HepG2 (cell line): ENCODE data around the gene CACNA1G. TPM values are rescaled to one million over a fixed set of nuclear protein-coding genes. Genes with fewer than 3 reads are reported as not detected.

ENCODE experiments used
- CBX2 ChIP-seq, 2 experiments: fragments of 200-600 bp in 1 of 2; sonication (generic); formaldehyde crosslinking in 1 of 2; IDR thresholded peaks; 2 replicates each; pipeline versions ENCODE4 v1.7.0 to v1.8.1; 2018 to 2022; ENCODE audit warnings: low read depth in 2 of 2, low read length in 1 of 2, mild to moderate bottlenecking in 1 of 2, missing genetic modification reagents in 1 of 2
- JARID2 ChIP-seq: sonication (generic); formaldehyde crosslinking; IDR thresholded peaks from 2 replicates; pipeline ENCODE4 v1.8.1; 2023; ENCODE audit warnings: missing genetic modification reagents, inconsistent platforms; ENCODE audit not compliant: insufficient replicate concordance
- KMT2B ChIP-seq: IDR thresholded peaks from 2 replicates; pipeline ENCODE4 v1.6.1; 2016; ENCODE audit warnings: missing genetic modification reagents, missing compliant biosample characterization
- PITX1 ChIP-seq: sonication (generic); formaldehyde crosslinking; IDR thresholded peaks from 2 replicates; pipeline ENCODE4 v1.5.1; 2020; ENCODE audit warnings: mild to moderate bottlenecking, missing genetic modification reagents
- RFX5 ChIP-seq: IDR thresholded peaks from 2 replicates; pipeline ENCODE4 v1.6.1; 2011; ENCODE audit warnings: low read depth, low read length, improper control_type of control experiment
- SNRNP70 ChIP-seq: fragments of 200-400 bp; formaldehyde crosslinking; IDR thresholded peaks from 2 replicates; pipeline ENCODE4 v1.6.1; 2017; ENCODE audit warnings: mild to moderate bottlenecking, low read depth, low read length, moderate library complexity
- STAT5B ChIP-seq: sonication (generic); formaldehyde crosslinking; IDR thresholded peaks from 2 replicates; pipeline ENCODE4 v1.4.0; 2020; ENCODE audit warnings: missing genetic modification reagents
- ZNF180 ChIP-seq: sonication (generic); formaldehyde crosslinking; IDR thresholded peaks from 2 replicates; pipeline ENCODE4 v1.4.0; 2020; ENCODE audit warnings: low read depth, missing genetic modification reagents, borderline replicate concordance
- ZNF329 ChIP-seq: sonication (generic); formaldehyde crosslinking; IDR thresholded peaks from 2 replicates; pipeline ENCODE4 v1.9.0; 2021; ENCODE audit warnings: low read depth, mild to moderate bottlenecking, missing genetic modification reagents
- ZNF468 ChIP-seq: sonication (generic); formaldehyde crosslinking; IDR thresholded peaks from 2 replicates; pipeline ENCODE4 v1.8.0; 2022; ENCODE audit warnings: mild to moderate bottlenecking, moderate library complexity, missing genetic modification reagents
- polyA plus RNA-seq, 8 experiments: library from polyadenylated mRNA; depleted of rRNA in 3 of 8; stranded (reverse) in 7 of 8; unstranded in 1 of 8; fragments of >200 nt; fragmentation: Illumina TruSeq in 4 of 8; extraction: Trizol in 4 of 8; gene quantifications; 2 replicates each; pipeline versions ENCODE4 v1.2.1 to v1.2.3, GENCODE V29; 2011 to 2016; ENCODE audit warnings: low read depth in 4 of 8, missing spikeins in 1 of 8, mixed read lengths in 1 of 8; ENCODE audit not compliant: insufficient read depth in 1 of 8
- total RNA-seq, 5 experiments: library from RNA; depleted of rRNA; stranded (reverse); fragments of >200 nt; fragmentation: Illumina TruSeq; extraction: Trizol; gene quantifications; 2 replicates each; pipeline ENCODE4 v1.2.3, GENCODE V29; 2016; ENCODE audit warnings: low read depth in 1 of 5
- TF ChIP-seq, protein P1 (sequence below): sonication (generic); formaldehyde crosslinking; IDR thresholded peaks from 2 replicates; pipeline ENCODE4 v1.9.0; 2021; ENCODE audit warnings: missing genetic modification reagents, mild to moderate bottlenecking, borderline replicate concordance
- TF ChIP-seq, protein P2 (sequence below): sonication (generic); formaldehyde crosslinking; IDR thresholded peaks from 2 replicates; pipeline ENCODE4 v1.5.0; 2020; ENCODE audit warnings: mild to moderate bottlenecking, missing genetic modification reagents
- TF ChIP-seq, protein P3 (sequence below): sonication (generic); formaldehyde crosslinking; IDR thresholded peaks from 2 replicates; pipeline ENCODE4 v1.4.0; 2020; ENCODE audit warnings: missing genetic modification reagents
- TF ChIP-seq, protein P4 (sequence below): sonication (generic); formaldehyde crosslinking; IDR thresholded peaks from 2 replicates; pipeline ENCODE4 v1.4.0; 2020; ENCODE audit warnings: missing genetic modification reagents, borderline replicate concordance

Gene CACNA1G
- total and polyA plus RNA-seq, 2 of the 13 experiments (the other 11 are each of a cell fraction or from before 2014, with no cell fraction given), result 0.02 TPM; not detected in 1

DNA sequence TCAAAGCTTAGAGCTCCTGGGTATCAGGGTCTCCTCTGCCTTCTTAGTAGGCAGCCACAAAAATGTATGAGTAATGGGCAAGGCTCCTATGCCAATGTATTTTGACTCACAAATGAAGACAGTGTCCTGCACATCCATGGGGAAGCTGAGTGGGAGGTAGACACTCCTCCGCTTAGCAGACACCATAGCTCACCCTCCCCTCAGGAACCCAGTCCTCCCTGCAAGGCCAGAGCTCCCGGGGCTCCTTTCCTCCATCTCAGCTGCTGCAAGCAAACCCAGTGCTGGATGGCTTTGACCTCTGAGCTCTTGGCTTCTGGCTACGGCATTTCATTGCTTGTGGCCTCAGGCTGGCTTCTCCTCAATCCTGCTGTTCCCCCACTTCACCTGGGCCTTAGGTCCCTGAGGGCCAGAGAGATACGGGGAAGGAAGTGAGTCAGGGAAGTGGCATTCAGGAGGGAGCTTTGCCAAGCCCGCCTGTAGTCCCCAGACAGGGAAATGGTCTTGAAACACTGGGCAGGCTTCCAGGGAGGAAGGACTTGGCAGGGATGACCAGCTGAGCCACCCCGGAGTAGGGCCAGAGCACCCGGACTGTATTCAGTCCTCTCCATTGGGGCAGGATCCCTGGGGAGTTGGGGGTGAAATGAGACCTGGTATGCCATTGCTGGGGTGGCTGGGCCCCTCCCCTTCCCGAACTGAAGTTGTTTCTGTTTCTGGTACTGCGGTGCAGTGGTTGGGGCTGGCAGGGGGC lies 78.6 kb downstream of the CACNA1G start (continued):
- TF ChIP-seq, protein P1, sequence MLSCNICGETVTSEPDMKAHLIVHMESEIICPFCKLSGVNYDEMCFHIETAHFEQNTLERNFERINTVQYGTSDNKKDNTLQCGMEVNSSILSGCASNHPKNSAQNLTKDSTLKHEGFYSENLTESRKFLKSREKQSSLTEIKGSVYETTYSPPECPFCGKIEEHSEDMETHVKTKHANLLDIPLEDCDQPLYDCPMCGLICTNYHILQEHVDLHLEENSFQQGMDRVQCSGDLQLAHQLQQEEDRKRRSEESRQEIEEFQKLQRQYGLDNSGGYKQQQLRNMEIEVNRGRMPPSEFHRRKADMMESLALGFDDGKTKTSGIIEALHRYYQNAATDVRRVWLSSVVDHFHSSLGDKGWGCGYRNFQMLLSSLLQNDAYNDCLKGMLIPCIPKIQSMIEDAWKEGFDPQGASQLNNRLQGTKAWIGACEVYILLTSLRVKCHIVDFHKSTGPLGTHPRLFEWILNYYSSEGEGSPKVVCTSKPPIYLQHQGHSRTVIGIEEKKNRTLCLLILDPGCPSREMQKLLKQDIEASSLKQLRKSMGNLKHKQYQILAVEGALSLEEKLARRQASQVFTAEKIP (CRISPR knock-in tag), result no peak
- TF ChIP-seq, protein P2, sequence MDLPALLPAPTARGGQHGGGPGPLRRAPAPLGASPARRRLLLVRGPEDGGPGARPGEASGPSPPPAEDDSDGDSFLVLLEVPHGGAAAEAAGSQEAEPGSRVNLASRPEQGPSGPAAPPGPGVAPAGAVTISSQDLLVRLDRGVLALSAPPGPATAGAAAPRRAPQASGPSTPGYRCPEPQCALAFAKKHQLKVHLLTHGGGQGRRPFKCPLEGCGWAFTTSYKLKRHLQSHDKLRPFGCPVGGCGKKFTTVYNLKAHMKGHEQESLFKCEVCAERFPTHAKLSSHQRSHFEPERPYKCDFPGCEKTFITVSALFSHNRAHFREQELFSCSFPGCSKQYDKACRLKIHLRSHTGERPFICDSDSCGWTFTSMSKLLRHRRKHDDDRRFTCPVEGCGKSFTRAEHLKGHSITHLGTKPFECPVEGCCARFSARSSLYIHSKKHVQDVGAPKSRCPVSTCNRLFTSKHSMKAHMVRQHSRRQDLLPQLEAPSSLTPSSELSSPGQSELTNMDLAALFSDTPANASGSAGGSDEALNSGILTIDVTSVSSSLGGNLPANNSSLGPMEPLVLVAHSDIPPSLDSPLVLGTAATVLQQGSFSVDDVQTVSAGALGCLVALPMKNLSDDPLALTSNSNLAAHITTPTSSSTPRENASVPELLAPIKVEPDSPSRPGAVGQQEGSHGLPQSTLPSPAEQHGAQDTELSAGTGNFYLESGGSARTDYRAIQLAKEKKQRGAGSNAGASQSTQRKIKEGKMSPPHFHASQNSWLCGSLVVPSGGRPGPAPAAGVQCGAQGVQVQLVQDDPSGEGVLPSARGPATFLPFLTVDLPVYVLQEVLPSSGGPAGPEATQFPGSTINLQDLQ (CRISPR knock-in tag), result no peak; the same call in 1 of the 2 replicates
- TF ChIP-seq, protein P3, sequence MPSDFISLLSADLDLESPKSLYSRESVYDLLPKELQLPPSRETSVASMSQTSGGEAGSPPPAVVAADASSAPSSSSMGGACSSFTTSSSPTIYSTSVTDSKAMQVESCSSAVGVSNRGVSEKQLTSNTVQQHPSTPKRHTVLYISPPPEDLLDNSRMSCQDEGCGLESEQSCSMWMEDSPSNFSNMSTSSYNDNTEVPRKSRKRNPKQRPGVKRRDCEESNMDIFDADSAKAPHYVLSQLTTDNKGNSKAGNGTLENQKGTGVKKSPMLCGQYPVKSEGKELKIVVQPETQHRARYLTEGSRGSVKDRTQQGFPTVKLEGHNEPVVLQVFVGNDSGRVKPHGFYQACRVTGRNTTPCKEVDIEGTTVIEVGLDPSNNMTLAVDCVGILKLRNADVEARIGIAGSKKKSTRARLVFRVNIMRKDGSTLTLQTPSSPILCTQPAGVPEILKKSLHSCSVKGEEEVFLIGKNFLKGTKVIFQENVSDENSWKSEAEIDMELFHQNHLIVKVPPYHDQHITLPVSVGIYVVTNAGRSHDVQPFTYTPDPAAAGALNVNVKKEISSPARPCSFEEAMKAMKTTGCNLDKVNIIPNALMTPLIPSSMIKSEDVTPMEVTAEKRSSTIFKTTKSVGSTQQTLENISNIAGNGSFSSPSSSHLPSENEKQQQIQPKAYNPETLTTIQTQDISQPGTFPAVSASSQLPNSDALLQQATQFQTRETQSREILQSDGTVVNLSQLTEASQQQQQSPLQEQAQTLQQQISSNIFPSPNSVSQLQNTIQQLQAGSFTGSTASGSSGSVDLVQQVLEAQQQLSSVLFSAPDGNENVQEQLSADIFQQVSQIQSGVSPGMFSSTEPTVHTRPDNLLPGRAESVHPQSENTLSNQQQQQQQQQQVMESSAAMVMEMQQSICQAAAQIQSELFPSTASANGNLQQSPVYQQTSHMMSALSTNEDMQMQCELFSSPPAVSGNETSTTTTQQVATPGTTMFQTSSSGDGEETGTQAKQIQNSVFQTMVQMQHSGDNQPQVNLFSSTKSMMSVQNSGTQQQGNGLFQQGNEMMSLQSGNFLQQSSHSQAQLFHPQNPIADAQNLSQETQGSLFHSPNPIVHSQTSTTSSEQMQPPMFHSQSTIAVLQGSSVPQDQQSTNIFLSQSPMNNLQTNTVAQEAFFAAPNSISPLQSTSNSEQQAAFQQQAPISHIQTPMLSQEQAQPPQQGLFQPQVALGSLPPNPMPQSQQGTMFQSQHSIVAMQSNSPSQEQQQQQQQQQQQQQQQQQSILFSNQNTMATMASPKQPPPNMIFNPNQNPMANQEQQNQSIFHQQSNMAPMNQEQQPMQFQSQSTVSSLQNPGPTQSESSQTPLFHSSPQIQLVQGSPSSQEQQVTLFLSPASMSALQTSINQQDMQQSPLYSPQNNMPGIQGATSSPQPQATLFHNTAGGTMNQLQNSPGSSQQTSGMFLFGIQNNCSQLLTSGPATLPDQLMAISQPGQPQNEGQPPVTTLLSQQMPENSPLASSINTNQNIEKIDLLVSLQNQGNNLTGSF (CRISPR knock-in tag), result no peak
- TF ChIP-seq JARID2, result no peak
- TF ChIP-seq ZNF180 (CRISPR knock-in tag), result no peak
- TF ChIP-seq ZNF329 (CRISPR knock-in tag), result no peak
- TF ChIP-seq STAT5B (CRISPR knock-in tag), result no peak
- TF ChIP-seq ZNF468 (CRISPR knock-in tag), result no peak
- TF ChIP-seq RFX5, result no peak
- TF ChIP-seq SNRNP70, result no peak
- TF ChIP-seq CBX2 (IDR thresholded peaks at IDR 0.05; ENCODE audit: low read depth, low read length), result no peak
- no peak for TF ChIP-seq CBX2 (CRISPR knock-in tag; IDR thresholded peaks at IDR 0.05; ENCODE audit: low read depth)
- no peak for TF ChIP-seq PITX1 (CRISPR knock-in tag)
- TF ChIP-seq KMT2B (CRISPR knock-in tag), result no peak
- TF ChIP-seq, protein P4, sequence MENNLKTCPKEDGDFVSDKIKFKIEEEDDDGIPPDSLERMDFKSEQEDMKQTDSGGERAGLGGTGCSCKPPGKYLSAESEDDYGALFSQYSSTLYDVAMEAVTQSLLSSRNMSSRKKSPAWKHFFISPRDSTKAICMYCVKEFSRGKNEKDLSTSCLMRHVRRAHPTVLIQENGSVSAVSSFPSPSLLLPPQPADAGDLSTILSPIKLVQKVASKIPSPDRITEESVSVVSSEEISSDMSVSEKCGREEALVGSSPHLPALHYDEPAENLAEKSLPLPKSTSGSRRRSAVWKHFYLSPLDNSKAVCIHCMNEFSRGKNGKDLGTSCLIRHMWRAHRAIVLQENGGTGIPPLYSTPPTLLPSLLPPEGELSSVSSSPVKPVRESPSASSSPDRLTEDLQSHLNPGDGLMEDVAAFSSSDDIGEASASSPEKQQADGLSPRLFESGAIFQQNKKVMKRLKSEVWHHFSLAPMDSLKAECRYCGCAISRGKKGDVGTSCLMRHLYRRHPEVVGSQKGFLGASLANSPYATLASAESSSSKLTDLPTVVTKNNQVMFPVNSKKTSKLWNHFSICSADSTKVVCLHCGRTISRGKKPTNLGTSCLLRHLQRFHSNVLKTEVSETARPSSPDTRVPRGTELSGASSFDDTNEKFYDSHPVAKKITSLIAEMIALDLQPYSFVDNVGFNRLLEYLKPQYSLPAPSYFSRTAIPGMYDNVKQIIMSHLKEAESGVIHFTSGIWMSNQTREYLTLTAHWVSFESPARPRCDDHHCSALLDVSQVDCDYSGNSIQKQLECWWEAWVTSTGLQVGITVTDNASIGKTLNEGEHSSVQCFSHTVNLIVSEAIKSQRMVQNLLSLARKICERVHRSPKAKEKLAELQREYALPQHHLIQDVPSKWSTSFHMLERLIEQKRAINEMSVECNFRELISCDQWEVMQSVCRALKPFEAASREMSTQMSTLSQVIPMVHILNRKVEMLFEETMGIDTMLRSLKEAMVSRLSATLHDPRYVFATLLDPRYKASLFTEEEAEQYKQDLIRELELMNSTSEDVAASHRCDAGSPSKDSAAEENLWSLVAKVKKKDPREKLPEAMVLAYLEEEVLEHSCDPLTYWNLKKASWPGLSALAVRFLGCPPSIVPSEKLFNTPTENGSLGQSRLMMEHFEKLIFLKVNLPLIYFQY, result 0 out of 2 replicates have a peak, but pooled peaks have one; percentile 51
